ENCODE results near the gene PPL. TPM values are rescaled to one million over a fixed set of nuclear protein-coding genes. Genes with fewer than 3 reads are reported as not detected.
A peak's percentile ranks its signal among the peaks of the same experiment; 100 is the strongest.

The PPL gene
- total RNA-seq, 2 donors from 2014 or later: not detected

GRCh38 chr16:4864728-4865127 lies 72.2 kb downstream of the PPL start:
- no peak for ATAC-seq
- no peak for DNase-seq
- Mint-ChIP-seq H3K36me3 (ENCODE audit: low read depth) (peaks cover 16% of the 10 kb centered on the region), H3K4me3 (no peak overlapping the region), H3K27ac (no peak overlapping the region), H3K27me3 (no peaks in the 10 kb centered on the region), H3K4me1 (peaks cover 23% of the 10 kb centered on the region)
- H3K9me3 ChIP-seq (ENCODE audit: control insufficient read depth, low read length, poor library complexity, severe bottlenecking): no peaks in the 10 kb centered on the region

- H3K4me1 Mint-ChIP-seq: peaks cover 28% of the 10 kb centered on the region
- ATAC-seq (no peak), DNase-seq (no peak)
- no peaks in the 10 kb centered on the region for H3K9me3 ChIP-seq (ENCODE audit: control insufficient read depth, low read length, poor library complexity, severe bottlenecking)
- no peaks in the 10 kb centered on the region for H3K27me3 Mint-ChIP-seq
- no peak overlapping the region for H3K27ac Mint-ChIP-seq
- no peak overlapping the region for H3K4me3 Mint-ChIP-seq
- H3K36me3 Mint-ChIP-seq (ENCODE audit: low read depth): peaks cover 16% of the 10 kb centered on the region
Measured at GRCh38 chr16:4862639-4863038, 74.3 kb downstream of the PPL start.

GRCh38 chr16:4860727-4861342 lies 76.1 kb downstream of the PPL start:
- no peaks in the 10 kb centered on the region for H3K9me3 ChIP-seq (ENCODE audit: control insufficient read depth, low read length, poor library complexity, severe bottlenecking)
- ATAC-seq (no peak), DNase-seq (no peak)
- Mint-ChIP-seq H3K4me3 (no peak overlapping the region), H3K27me3 (no peaks in the 10 kb centered on the region), H3K36me3 (ENCODE audit: low read depth) (peaks cover 13% of the 10 kb centered on the region), H3K27ac (no peak overlapping the region), H3K4me1 (peaks cover 22% of the 10 kb centered on the region)

GRCh38 chr16:4859900-4860255 lies 77.1 kb downstream of the PPL start:
- DNase-seq (no peak), ATAC-seq (no peak)
- H3K4me3 Mint-ChIP-seq: no peak overlapping the region
- H3K36me3 Mint-ChIP-seq (ENCODE audit: low read depth): peaks cover 13% of the 10 kb centered on the region
- H3K27ac Mint-ChIP-seq: no peak overlapping the region
- H3K27me3 Mint-ChIP-seq: no peaks in the 10 kb centered on the region
- no peaks in the 10 kb centered on the region for H3K9me3 ChIP-seq (ENCODE audit: control insufficient read depth, low read length, poor library complexity, severe bottlenecking)
- H3K4me1 Mint-ChIP-seq: peaks cover 20% of the 10 kb centered on the region

GRCh38 chr16:4859190-4859899 lies 77.6 kb downstream of the PPL start:
- Mint-ChIP-seq H3K4me3 (no peak overlapping the region), H3K27me3 (no peaks in the 10 kb centered on the region), H3K27ac (peak overlapping the region; percentile 67), H3K4me1 (peaks cover 16% of the 10 kb centered on the region), H3K36me3 (ENCODE audit: low read depth) (peaks cover 13% of the 10 kb centered on the region)
- H3K9me3 ChIP-seq (ENCODE audit: control insufficient read depth, low read length, poor library complexity, severe bottlenecking): no peaks in the 10 kb centered on the region
- ATAC-seq (no peak), DNase-seq (no peak)

GRCh38 chr16:4855804-4856203 lies 81.1 kb downstream of the PPL start:
- Mint-ChIP-seq H3K27ac (no peak overlapping the region), H3K27me3 (no peaks in the 10 kb centered on the region), H3K4me1 (peaks cover 27% of the 10 kb centered on the region), H3K4me3 (no peak overlapping the region), H3K36me3 (ENCODE audit: low read depth) (peaks cover 13% of the 10 kb centered on the region)
- DNase-seq (no peak), ATAC-seq (no peak)
- no peaks in the 10 kb centered on the region for H3K9me3 ChIP-seq (ENCODE audit: control insufficient read depth, low read length, poor library complexity, severe bottlenecking)

GRCh38 chr16:4855371-4855770 lies 81.6 kb downstream of the PPL start:
- peaks cover 12% of the 10 kb centered on the region for H3K36me3 Mint-ChIP-seq (ENCODE audit: low read depth)

GRCh38 chr16:4852221-4852872 lies 84.6 kb downstream of the PPL start:
- DNase-seq (no peak), ATAC-seq (no peak)
- Mint-ChIP-seq H3K4me1 (peaks cover 24% of the 10 kb centered on the region), H3K27ac (peak overlapping the region; percentile 34), H3K4me3 (no peak overlapping the region), H3K36me3 (ENCODE audit: low read depth) (no peaks in the 10 kb centered on the region), H3K27me3 (no peaks in the 10 kb centered on the region)
- no peaks in the 10 kb centered on the region for H3K9me3 ChIP-seq (ENCODE audit: control insufficient read depth, low read length, poor library complexity, severe bottlenecking)

More at GRCh38 chr16:4855371-4855770, 81.6 kb downstream of the PPL start:
- ATAC-seq: no peak
- no peaks in the 10 kb centered on the region for H3K9me3 ChIP-seq (ENCODE audit: control insufficient read depth, low read length, poor library complexity, severe bottlenecking)
- Mint-ChIP-seq H3K4me1 (peaks cover 28% of the 10 kb centered on the region), H3K27me3 (no peaks in the 10 kb centered on the region), H3K27ac (no peak overlapping the region), H3K4me3 (no peak overlapping the region)
- DNase-seq: no peak

- Mint-ChIP-seq H3K4me1 (peaks cover 35% of the 10 kb centered on the region), H3K36me3 (ENCODE audit: low read depth) (no peaks in the 10 kb centered on the region), H3K27me3 (no peaks in the 10 kb centered on the region), H3K27ac (no peak overlapping the region), H3K4me3 (no peak overlapping the region)
- DNase-seq: no peak
- no peaks in the 10 kb centered on the region for H3K9me3 ChIP-seq (ENCODE audit: control insufficient read depth, low read length, poor library complexity, severe bottlenecking)
- no peak for ATAC-seq
Measured at GRCh38 chr16:4850211-4850610, 86.7 kb downstream of the PPL start.

GRCh38 chr16:4847774-4848587 lies 89.0 kb downstream of the PPL start:
- no peaks in the 10 kb centered on the region for H3K36me3 Mint-ChIP-seq (ENCODE audit: low read depth)
- peak overlapping the region; percentile 91 for H3K4me3 Mint-ChIP-seq
- peak; percentile 11 for ATAC-seq
- H3K9me3 ChIP-seq (ENCODE audit: control insufficient read depth, low read length, poor library complexity, severe bottlenecking): no peaks in the 10 kb centered on the region
- peak in 2 of 3 donors; percentile 20 to 21 for DNase-seq
- H3K4me1 Mint-ChIP-seq: peaks cover 35% of the 10 kb centered on the region
- peak overlapping the region; percentile 79 for H3K27ac Mint-ChIP-seq
- no peaks in the 10 kb centered on the region for H3K27me3 Mint-ChIP-seq

- Mint-ChIP-seq H3K27me3 (no peaks in the 10 kb centered on the region), H3K27ac (peak within 1 kb of the TSS; percentile 79), H3K4me1 (peaks cover 33% of the 10 kb centered on the region), H3K36me3 (ENCODE audit: low read depth) (no peaks in the 10 kb centered on the region), H3K4me3 (peak within 1 kb of the TSS; percentile 91)
- no peaks in the 10 kb centered on the region for H3K9me3 ChIP-seq (ENCODE audit: control insufficient read depth, low read length, poor library complexity, severe bottlenecking)
- ATAC-seq (peak; percentile 93), DNase-seq (peak; percentile 98 to 100 (median 100))
Measured at GRCh38 chr16:4846901-4847773, 89.8 kb downstream of the PPL start, which contains the start of the genes GLYR1 and UBN1. GLYR1 (minus strand) TSS chr16:4847288; CDS start chr16:4847265, 23 bp downstream. UBN1 (plus strand) TSS chr16:4847481; CDS start chr16:4852918, 5,437 bp downstream.

- Mint-ChIP-seq H3K4me3 (peak overlapping the region; percentile 85), H3K36me3 (ENCODE audit: low read depth) (no peaks in the 10 kb centered on the region), H3K4me1 (peaks cover 30% of the 10 kb centered on the region), H3K27me3 (no peaks in the 10 kb centered on the region), H3K27ac (peak overlapping the region; percentile 73)
- DNase-seq (peak in 1 of 3 donors; percentile 7), ATAC-seq (no peak)
- no peaks in the 10 kb centered on the region for H3K9me3 ChIP-seq (ENCODE audit: control insufficient read depth, low read length, poor library complexity, severe bottlenecking)
Measured at GRCh38 chr16:4846503-4846900, 90.4 kb downstream of the PPL start.

Data from T-helper 17 cell (primary cell).